Measurements from ENCODE around the gene GLCCI1. TPM values are rescaled to one million over a fixed set of nuclear protein-coding genes. Genes with fewer than 3 reads are reported as not detected.

Gene GLCCI1
- total RNA-seq, 1 experiment from 2014 or later = 4.6 TPM

DNA sequence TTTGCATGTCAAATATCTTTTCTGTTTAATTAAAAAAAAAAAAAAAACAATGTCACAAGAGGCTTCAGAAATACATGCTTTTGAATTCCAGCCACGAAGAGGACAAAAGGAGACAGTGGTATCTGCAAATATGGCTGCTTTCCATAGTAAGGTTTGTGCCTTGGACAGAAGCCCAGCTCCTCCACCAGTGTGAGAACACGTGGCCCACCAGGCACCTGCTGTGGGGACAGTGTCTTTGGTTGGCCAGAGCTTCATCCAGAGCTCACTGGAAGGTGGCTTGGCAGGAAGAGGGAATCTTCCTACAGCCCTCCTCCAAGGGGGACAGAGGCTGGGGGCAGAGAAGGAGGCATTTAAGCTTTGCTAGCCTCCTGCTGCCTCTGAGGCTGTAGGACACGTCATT lies 144.6 kb downstream of the GLCCI1 start (continued):
- TF ChIP-seq, protein P1, sequence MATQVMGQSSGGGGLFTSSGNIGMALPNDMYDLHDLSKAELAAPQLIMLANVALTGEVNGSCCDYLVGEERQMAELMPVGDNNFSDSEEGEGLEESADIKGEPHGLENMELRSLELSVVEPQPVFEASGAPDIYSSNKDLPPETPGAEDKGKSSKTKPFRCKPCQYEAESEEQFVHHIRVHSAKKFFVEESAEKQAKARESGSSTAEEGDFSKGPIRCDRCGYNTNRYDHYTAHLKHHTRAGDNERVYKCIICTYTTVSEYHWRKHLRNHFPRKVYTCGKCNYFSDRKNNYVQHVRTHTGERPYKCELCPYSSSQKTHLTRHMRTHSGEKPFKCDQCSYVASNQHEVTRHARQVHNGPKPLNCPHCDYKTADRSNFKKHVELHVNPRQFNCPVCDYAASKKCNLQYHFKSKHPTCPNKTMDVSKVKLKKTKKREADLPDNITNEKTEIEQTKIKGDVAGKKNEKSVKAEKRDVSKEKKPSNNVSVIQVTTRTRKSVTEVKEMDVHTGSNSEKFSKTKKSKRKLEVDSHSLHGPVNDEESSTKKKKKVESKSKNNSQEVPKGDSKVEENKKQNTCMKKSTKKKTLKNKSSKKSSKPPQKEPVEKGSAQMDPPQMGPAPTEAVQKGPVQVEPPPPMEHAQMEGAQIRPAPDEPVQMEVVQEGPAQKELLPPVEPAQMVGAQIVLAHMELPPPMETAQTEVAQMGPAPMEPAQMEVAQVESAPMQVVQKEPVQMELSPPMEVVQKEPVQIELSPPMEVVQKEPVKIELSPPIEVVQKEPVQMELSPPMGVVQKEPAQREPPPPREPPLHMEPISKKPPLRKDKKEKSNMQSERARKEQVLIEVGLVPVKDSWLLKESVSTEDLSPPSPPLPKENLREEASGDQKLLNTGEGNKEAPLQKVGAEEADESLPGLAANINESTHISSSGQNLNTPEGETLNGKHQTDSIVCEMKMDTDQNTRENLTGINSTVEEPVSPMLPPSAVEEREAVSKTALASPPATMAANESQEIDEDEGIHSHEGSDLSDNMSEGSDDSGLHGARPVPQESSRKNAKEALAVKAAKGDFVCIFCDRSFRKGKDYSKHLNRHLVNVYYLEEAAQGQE (IDR thresholded peaks at IDR 0.05; ENCODE audit: low read depth) = no peak
- TF ChIP-seq EZH2 (IDR thresholded peaks at IDR 0.05) = no peak
- no peak for TF ChIP-seq ZFX (IDR thresholded peaks at IDR 0.05)

DNA sequence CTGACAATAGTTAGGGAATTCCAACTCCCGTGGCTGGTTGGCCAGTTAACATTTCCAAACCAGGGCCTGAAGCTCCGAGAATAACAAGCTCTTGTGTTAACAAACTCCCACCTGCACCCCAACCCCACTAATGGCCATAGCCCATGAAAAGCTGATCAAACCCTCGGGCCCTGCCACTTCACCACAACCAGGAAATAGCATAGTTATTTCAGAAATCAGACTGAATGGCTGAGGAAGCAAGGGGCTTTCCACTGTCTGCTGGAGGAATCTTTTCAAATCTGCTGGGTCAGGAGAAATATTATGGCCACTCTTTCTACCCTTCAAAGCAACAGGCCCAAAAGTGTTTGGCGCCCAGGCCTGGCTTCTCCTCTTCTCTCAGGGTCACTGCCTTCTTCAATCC lies 145.6 kb downstream of the GLCCI1 start:
- Histone ChIP-seq H3K9me3 (ENCODE audit: control insufficient read depth in 1 of 2, insufficient read depth in 1 of 2, low read depth in 1 of 2, low read length in 2 of 2) (no peaks in the 10 kb centered on the region), H3K4me1 (ENCODE audit: control insufficient read depth in 1 of 2, insufficient read depth in 2 of 2, low read length in 2 of 2) (peaks cover 0 to 6% of the 10 kb centered on the region in 2 experiments; a peak in 2 of 4 replicates), H4K20me1 (ENCODE audit: insufficient read depth) (no peaks in the 10 kb centered on the region), H3K79me2 (ENCODE audit: insufficient read depth, low read length) (no peaks in the 10 kb centered on the region), H3K4me2 (ENCODE audit: low read length) (no peak overlapping the region), H2AFZ (ENCODE audit: low read depth, low read length, poor library complexity, severe bottlenecking) (no peak overlapping the region), H3K9ac (ENCODE audit: low read length) (no peak overlapping the region), H3K36me3 (ENCODE audit: control insufficient read depth in 1 of 2, insufficient read depth in 2 of 2, low read length in 2 of 2) (no peaks in the 10 kb centered on the region), H3K27ac (ENCODE audit: low read depth, low read length) (no peak overlapping the region), H3K9me2 (ENCODE audit: insufficient read depth) (no peaks in the 10 kb centered on the region), H3K4me3 (replicated peaks in 1 of 2; ENCODE audit: low read depth in 1 of 2, low read length in 2 of 2) (no peak overlapping the region), H3K27me3 (ENCODE audit: insufficient read depth, low read length) (no peaks in the 10 kb centered on the region)
- ChIA-PET RAD21 (ENCODE audit: low non-redundant PET in 1 of 2, low total read pairs in 2 of 2, uncharacterized antibody in 2 of 2, unreplicated experiment in 2 of 2) (no interaction called here), CTCF (no interaction called here), POLR2A (no interaction called here)
- TF ChIP-seq, protein P1 (IDR thresholded peaks at IDR 0.05; ENCODE audit: low read depth) = no peak
- no peak for TF ChIP-seq EZH2phosphoT487 (IDR thresholded peaks at IDR 0.05; ENCODE audit: borderline replicate concordance)
- no peak for TF ChIP-seq SRF (IDR thresholded peaks at IDR 0.05; ENCODE audit: low read depth)
- TF ChIP-seq, protein P2, sequence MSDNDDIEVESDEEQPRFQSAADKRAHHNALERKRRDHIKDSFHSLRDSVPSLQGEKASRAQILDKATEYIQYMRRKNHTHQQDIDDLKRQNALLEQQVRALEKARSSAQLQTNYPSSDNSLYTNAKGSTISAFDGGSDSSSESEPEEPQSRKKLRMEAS (IDR thresholded peaks at IDR 0.05) = no peak
- intact Hi-C loops (cut with micrococcal nuclease) = no loop called here
- ATAC-seq = no peak
- DNase-seq (ENCODE audit: low read depth, low spot score) = no peak
- BruUV-seq (replicated peaks) = no TSS peak

Measured in HCT116 (cell line).